Ishikawa (cell line): Measurements from ENCODE around the gene FGF21.

Experiments used
- CEBPB ChIP-seq: IDR thresholded peaks from 2 replicates; pipeline ENCODE4 v1.6.1; 2012
- CREB1 ChIP-seq: IDR thresholded peaks from 2 replicates; pipeline ENCODE4 v1.6.1; 2012; ENCODE audit warnings: low read depth
- EGR1 ChIP-seq: IDR thresholded peaks from 2 replicates; pipeline ENCODE4 v1.6.1; 2012
- EP300 ChIP-seq: IDR thresholded peaks from 2 replicates; pipeline ENCODE4 v1.6.1; 2012; ENCODE audit warnings: borderline replicate concordance
- FOXM1 ChIP-seq: IDR thresholded peaks from 2 replicates; pipeline ENCODE4 v1.6.1; 2012; ENCODE audit warnings: low read depth, borderline replicate concordance
- NFIC ChIP-seq: IDR thresholded peaks from 2 replicates; pipeline ENCODE4 v1.6.1; 2012
- RAD21 ChIP-seq: IDR thresholded peaks from 2 replicates; pipeline ENCODE4 v1.6.1; 2012; ENCODE audit warnings: low read depth
- REST ChIP-seq: IDR thresholded peaks from 2 replicates; pipeline ENCODE4 v1.6.1; 2012; ENCODE audit warnings: low read depth, mild to moderate bottlenecking
- TAF1 ChIP-seq: IDR thresholded peaks from 2 replicates; pipeline ENCODE4 v1.6.1; 2012; ENCODE audit warnings: low read depth, mild to moderate bottlenecking
- TCF12 ChIP-seq: IDR thresholded peaks from 2 replicates; pipeline ENCODE4 v1.6.1; 2012; ENCODE audit warnings: low read depth
- TEAD4 ChIP-seq: IDR thresholded peaks from 2 replicates; pipeline ENCODE4 v1.6.1; 2012
- YY1 ChIP-seq: IDR thresholded peaks from 2 replicates; pipeline ENCODE4 v1.6.1; 2012; ENCODE audit warnings: low read depth
- ZBTB7A ChIP-seq: IDR thresholded peaks from 2 replicates; pipeline ENCODE4 v1.6.1; 2012; ENCODE audit warnings: low read depth
- TF ChIP-seq, protein P1 (sequence below): IDR thresholded peaks from 2 replicates; pipeline ENCODE4 v1.6.1; 2012
- TF ChIP-seq, protein P2 (sequence below): IDR thresholded peaks from 2 replicates; pipeline ENCODE4 v1.6.1; 2012

FGF21 gene

GRCh38 chr19:48795055-48795684, 39.8 kb downstream of the FGF21 start:
- peak; percentile 66 for TF ChIP-seq YY1
- peak; percentile 90 for TF ChIP-seq RAD21
- TF ChIP-seq, protein P1, sequence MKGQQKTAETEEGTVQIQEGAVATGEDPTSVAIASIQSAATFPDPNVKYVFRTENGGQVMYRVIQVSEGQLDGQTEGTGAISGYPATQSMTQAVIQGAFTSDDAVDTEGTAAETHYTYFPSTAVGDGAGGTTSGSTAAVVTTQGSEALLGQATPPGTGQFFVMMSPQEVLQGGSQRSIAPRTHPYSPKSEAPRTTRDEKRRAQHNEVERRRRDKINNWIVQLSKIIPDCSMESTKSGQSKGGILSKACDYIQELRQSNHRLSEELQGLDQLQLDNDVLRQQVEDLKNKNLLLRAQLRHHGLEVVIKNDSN, result peak; percentile 2; the same call in 1 of the 2 replicates
- TF ChIP-seq CEBPB, result peak; percentile 55
- TF ChIP-seq TEAD4, result peak; percentile 41; the same call in 1 of the 2 replicates
- TF ChIP-seq TCF12, result peak; percentile 55; the same call in 1 of the 2 replicates
- TF ChIP-seq NFIC, result no peak
- no peak for TF ChIP-seq REST
- TF ChIP-seq CREB1, result peak; percentile 56
- TF ChIP-seq FOXM1, result no peak
- TF ChIP-seq EP300, result no peak
- TF ChIP-seq ZBTB7A, result peak; percentile 91
- peak; percentile 15; the same call in 1 of the 2 replicates for TF ChIP-seq TAF1
- TF ChIP-seq, protein P2, sequence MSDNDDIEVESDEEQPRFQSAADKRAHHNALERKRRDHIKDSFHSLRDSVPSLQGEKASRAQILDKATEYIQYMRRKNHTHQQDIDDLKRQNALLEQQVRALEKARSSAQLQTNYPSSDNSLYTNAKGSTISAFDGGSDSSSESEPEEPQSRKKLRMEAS, result peak; percentile 45; the same call in 1 of the 2 replicates
- no peak for TF ChIP-seq EGR1

GRCh38 chr19:48795685-48796070, 40.4 kb downstream of the FGF21 start:
- TF ChIP-seq ZBTB7A (no peak), RAD21 (no peak)

DNA sequence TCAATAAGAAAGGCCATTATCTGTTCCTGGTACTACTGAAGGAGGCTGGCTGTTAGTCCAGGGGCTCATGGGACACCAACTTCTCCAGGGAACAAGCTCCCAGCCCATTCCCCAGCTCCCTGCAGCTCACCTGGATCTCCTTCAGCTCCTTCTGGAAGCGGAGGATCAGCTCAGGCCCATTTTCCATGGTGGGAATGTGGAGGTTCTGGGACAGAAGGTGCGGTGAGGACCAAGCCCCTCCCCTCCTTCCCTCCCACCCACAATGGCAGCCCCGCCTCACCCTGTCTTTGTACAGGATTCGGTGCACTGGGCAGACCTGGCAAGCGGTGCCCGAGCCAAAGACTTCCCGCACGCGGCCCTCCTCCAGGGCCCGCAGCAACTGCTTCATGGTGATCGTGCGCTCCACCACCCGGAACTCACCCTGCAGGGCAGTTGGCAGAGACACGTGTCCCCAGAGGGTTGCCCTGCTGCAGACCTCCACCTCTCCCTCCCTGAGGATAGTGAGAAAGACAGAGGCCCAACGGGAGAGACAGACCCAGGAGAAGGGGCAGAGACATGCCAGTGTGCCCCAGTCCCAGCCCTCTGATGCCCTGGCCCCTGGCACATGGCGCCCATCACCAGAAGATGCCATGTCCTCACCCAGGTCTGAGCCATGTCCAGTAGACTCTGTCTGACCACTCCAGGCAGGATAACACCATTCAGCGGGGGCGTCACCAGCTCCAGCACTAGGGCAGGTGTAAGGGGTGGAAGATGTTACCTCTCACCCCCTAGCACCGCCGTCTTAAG, 41.2 kb downstream of the FGF21 start:
- TF ChIP-seq YY1 (no peak), NFIC (no peak), TEAD4 (no peak), CREB1 (no peak), TAF1 (no peak), REST (no peak), TCF12 (no peak), RAD21 (no peak), EP300 (no peak), FOXM1 (no peak), CEBPB (no peak), ZBTB7A (no peak), EGR1 (no peak)
- TF ChIP-seq, protein P2, result no peak
- TF ChIP-seq, protein P1, result no peak

DNA sequence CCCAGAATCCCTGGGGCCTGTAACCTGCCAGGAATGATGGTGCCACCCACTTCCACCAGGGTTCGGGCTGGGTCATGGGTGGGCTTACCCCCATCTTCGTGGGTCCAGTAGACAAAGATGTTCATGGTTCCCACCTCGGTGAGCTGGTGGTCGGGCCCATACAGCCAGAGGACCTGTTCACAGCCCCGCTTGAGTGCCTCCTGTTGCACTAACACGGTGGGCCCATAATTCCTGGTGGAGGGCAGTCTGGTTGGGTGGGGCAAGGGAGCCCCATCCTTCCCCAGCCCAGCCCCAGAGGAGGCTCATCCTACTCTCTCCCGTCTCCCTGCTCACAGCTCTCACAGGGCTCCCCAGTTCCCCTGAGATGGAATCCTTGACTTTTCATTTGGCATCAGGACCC, 41.8 kb downstream of the FGF21 start:
- TF ChIP-seq CREB1, result no peak
- TF ChIP-seq, protein P1, result no peak
- no peak for TF ChIP-seq EGR1
- TF ChIP-seq, protein P2, result no peak
- no peak for TF ChIP-seq FOXM1
- no peak for TF ChIP-seq REST
- no peak for TF ChIP-seq EP300
- TF ChIP-seq YY1, result no peak
- TF ChIP-seq TAF1, result no peak
- no peak for TF ChIP-seq CEBPB
